ENCODE data around the gene MYLK4.

The MYLK4 gene

GRCh38 chr6:2708456-2708855, 42.3 kb downstream of the MYLK4 start:
- no peak for DNase-seq (ENCODE audit: low read depth in 3 of 3)

GRCh38 chr6:2706558-2706957, 44.2 kb downstream of the MYLK4 start:
- no peak for DNase-seq (ENCODE audit: low read depth in 3 of 3)

GRCh38 chr6:2705256-2705655, 45.5 kb downstream of the MYLK4 start:
- DNase-seq (ENCODE audit: low read depth in 3 of 3) = no peak

GRCh38 chr6:2697291-2697690, 53.4 kb downstream of the MYLK4 start:
- DNase-seq (ENCODE audit: low read depth in 3 of 3) = no peak

- DNase-seq (ENCODE audit: low read depth in 3 of 3) = no peak
Observed at GRCh38 chr6:2695454-2696095, 55.1 kb downstream of the MYLK4 start.

- no peak for DNase-seq (ENCODE audit: low read depth in 3 of 3)
Observed at GRCh38 chr6:2693231-2693630, 57.5 kb downstream of the MYLK4 start.

GRCh38 chr6:2688401-2689064, 62.2 kb downstream of the MYLK4 start:
- DNase-seq (ENCODE audit: low read depth in 3 of 3) = no peak

- no peak for DNase-seq (ENCODE audit: low read depth in 3 of 3)
Observed at GRCh38 chr6:2687456-2687855, 63.3 kb downstream of the MYLK4 start.

- DNase-seq (ENCODE audit: low read depth in 3 of 3) = no peak
Observed at GRCh38 chr6:2686515-2686914, 64.2 kb downstream of the MYLK4 start.

- no peak for DNase-seq (ENCODE audit: low read depth in 3 of 3)
Observed at GRCh38 chr6:2684766-2685754, 65.7 kb downstream of the MYLK4 start.

- DNase-seq (ENCODE audit: low read depth in 3 of 3) = no peak
Observed at GRCh38 chr6:2684103-2684749, 66.5 kb downstream of the MYLK4 start.

GRCh38 chr6:2680264-2680922, 70.3 kb downstream of the MYLK4 start:
- no peak for DNase-seq (ENCODE audit: low read depth in 3 of 3)

- DNase-seq (ENCODE audit: low read depth in 3 of 3) = no peak
Observed at GRCh38 chr6:2677080-2677593, 73.6 kb downstream of the MYLK4 start.

- no peak for DNase-seq (ENCODE audit: low read depth in 3 of 3)
Observed at GRCh38 chr6:2676048-2676447, 74.7 kb downstream of the MYLK4 start.

- DNase-seq (ENCODE audit: low read depth in 3 of 3) = no peak
Observed at GRCh38 chr6:2674857-2675256, 75.9 kb downstream of the MYLK4 start.

GRCh38 chr6:2669067-2669700, 81.5 kb downstream of the MYLK4 start:
- DNase-seq (ENCODE audit: low read depth in 3 of 3) = no peak

- no peak for DNase-seq (ENCODE audit: low read depth in 3 of 3)
Observed at GRCh38 chr6:2667617-2668016, 83.1 kb downstream of the MYLK4 start.

- no peak for DNase-seq (ENCODE audit: low read depth in 3 of 3)
Observed at GRCh38 chr6:2666906-2667575, 83.7 kb downstream of the MYLK4 start.

- no peak for DNase-seq (ENCODE audit: low read depth in 3 of 3)
Observed at GRCh38 chr6:2665146-2666070, 85.3 kb downstream of the MYLK4 start.
